Left cardiac atrium (tissue), 4 donors: ENCODE measurements around the gene UBE2I. TPM values are rescaled to one million over a fixed set of nuclear protein-coding genes. Genes with fewer than 3 reads are reported as not detected.
"Not testable (repeated sequence)": the region's sequence is repeated elsewhere in the genome, so short reads cannot be mapped to it uniquely, and the experiment has no call there.

Experiments used
- ATAC-seq, 2 donors: fragments of 200-7000 bp; cut with Tn5 transposase; one replicate each; pipeline ENCODE4 v1.9.1; 2020; ENCODE audit warnings: mild to moderate bottlenecking in 2 of 2, moderate library complexity in 2 of 2
- DNase-seq: peaks from one replicate; pipeline ENCODE4 v3.0.0-alpha.2; 2020
- intact Hi-C, 2 donors: fragments of 100-400 bp; cut with DNase I; formaldehyde crosslinking; loops; one replicate each; pipeline versions ENCODE4 v1.14.1 to v1.15.1; 2022 to 2023
- total RNA-seq, 2 donors: library from RNA; stranded (reverse); fragmentation: NEBNext Ultra II Directional; extraction: Animal tissue kit (Norgen Biotek cat#: 25700); gene quantifications; one replicate each; pipeline ENCODE4 v1.2.1, GENCODE V29; 2021
- donor health status: DM: no; HTN: yes; CAD: no.
- donor health status: DM: no; HTN: yes; CAD: no; lungs with severe emphysema.
- donor health status: DM: yes; HTN: yes; CAD: no.
- donor health status: Dilated cardiomyopathy.

UBE2I gene
- total RNA-seq, 2 donors from 2014 or later, result 74.3 to 80.8 TPM

- ATAC-seq (no peak), DNase-seq (no peak)
- intact Hi-C loops, result no loop called here
Measured at GRCh38 chr16:1323296-1324239, 14.1 kb downstream of the UBE2I start.

DNA sequence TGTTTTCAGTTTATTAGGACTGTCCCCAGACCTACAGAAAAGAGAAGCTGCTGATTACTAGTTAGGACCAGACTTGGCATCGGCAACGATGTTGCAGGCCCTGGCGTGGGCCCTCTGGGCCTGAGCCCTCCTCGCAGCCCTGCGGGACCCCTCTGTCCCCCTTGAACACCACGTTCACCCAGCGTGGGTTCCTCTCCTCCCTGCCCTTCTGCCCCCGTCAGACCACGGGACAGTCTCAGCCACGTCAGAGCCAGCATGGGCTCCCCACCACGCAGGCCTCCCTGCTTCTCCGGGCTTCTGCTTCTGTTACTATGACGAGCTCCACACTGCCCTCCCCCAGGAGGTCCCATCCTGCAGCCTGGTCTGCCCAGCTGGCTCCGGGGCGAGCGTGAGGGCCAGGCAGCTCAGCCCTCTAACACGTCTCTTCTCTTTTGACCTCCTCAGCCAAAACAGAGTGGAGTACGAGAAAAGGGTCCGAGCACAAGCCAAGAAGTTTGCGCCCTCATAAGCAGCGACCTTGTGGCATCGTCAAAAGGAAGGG, 14.9 kb downstream of the UBE2I start:
- ATAC-seq, result no peak
- DNase-seq, result no peak
- intact Hi-C loops, result no loop called here

- DNase-seq (no peak), ATAC-seq (no peak)
- intact Hi-C loops, result no loop called here
Measured at GRCh38 chr16:1325261-1325660, 15.8 kb downstream of the UBE2I start.

- ATAC-seq (peak; percentile 5 to 24), DNase-seq (no peak)
- intact Hi-C loops, result no loop called here
Measured at GRCh38 chr16:1325673-1326371, 16.4 kb downstream of the UBE2I start.

DNA sequence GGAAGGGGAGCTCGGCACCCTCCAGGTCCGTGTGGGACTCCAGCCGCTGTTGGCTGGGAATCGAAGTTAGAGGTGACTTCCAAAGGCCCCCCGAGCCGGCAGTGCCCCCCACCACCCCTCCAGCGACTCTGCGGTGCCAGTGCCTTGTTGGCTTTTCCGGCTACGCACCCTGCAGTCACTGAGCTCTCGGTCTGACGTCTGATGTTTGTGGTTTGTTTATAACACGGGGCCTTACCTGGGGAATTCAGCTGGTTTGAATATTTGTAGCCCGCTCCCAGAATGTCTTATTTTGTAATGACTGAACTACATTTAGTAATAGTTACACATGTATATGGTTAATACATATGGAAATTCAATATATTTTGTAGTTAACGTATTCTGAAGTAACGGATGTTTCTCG, 17.0 kb downstream of the UBE2I start:
- DNase-seq (no peak), ATAC-seq (no peak)
- intact Hi-C loops, result no loop called here

DNA sequence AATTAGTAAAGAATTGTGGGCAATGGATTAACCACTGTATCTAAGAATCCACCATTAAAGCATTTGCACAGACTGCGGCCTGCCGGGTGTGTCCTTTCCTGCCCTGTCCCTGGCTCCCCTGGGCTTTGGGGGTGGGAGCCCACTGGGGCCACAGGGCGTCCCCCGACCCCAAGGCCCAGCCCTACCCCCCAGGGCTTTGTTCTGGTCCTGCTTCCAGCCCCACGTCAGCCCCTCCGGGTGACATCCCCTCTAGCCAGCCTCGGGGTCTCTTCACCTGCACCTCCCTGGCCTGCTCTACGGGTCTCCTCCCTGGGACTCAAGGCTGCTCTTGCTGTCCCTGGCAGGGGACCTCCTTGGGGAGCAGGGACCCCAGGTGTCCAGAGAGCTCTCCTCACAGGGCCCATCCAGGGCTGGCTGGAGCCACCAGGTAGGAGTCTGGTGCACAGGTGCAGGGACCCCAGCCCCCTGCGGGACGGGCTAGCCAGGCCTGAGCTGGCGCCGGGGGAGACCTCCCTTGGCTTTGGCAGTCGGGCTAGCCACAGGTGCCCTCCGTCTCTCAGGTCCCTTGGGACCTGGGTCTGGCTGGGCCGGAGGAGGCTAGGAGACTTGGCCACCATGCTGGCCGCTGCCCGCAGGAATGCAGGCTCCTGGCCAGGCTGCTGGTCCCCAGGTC, 17.6 kb downstream of the UBE2I start:
- ATAC-seq, result no peak
- intact Hi-C loops, result no loop called here
- no peak for DNase-seq

GRCh38 chr16:1327619-1327947, 18.1 kb downstream of the UBE2I start:
- ATAC-seq (no peak), DNase-seq (no peak)
- intact Hi-C loops, result no loop called here

DNA sequence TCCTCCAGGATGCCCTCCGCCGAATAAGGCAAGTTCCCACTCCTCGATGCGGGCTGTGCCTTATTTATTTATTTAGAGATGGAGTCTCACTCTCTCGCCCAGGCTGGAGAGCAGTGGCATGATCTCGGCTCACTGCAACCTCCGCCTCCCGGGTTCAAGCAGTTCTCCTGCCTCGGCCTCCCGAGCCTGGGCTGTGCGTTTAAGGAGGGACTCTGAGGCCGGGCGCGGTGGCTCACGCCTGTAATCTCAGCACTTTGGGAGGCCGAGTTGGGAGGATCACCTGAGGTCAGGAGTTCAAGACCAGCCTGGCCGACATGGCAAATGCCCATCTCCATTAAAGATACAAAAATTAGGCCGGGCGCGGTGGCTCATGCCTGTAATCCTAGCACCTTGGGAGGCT, 18.7 kb downstream of the UBE2I start:
- DNase-seq, ATAC-seq, intact Hi-C loops: not testable (repeated sequence)

DNA sequence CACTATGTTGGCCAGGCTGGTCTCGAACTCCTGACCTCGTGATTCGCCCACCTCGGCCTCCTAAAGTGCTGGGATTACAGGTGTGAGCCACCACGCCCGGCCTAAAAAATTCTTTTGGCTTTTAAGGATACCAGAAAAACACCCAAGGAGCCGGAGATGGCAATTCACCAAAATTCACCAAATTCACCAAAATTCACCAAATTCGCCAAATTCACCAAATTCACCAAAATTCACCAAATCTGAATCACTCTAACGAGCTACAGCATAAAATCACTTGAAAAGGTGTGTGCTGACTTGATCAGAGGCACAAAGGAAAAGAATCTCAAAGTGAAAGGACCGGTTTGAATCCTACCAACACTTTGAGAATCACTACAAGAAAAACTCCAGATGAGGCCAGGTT, 19.5 kb downstream of the UBE2I start:
- ATAC-seq, DNase-seq, intact Hi-C loops: not testable (repeated sequence)

- ATAC-seq (no peak), DNase-seq (no peak)
- intact Hi-C loops, result no loop called here
Measured at GRCh38 chr16:1330260-1330914, 21.0 kb downstream of the UBE2I start.

GRCh38 chr16:1330931-1331711, 21.7 kb downstream of the UBE2I start:
- ATAC-seq, result no peak
- no peak for DNase-seq
- intact Hi-C loops, result no loop called here

DNA sequence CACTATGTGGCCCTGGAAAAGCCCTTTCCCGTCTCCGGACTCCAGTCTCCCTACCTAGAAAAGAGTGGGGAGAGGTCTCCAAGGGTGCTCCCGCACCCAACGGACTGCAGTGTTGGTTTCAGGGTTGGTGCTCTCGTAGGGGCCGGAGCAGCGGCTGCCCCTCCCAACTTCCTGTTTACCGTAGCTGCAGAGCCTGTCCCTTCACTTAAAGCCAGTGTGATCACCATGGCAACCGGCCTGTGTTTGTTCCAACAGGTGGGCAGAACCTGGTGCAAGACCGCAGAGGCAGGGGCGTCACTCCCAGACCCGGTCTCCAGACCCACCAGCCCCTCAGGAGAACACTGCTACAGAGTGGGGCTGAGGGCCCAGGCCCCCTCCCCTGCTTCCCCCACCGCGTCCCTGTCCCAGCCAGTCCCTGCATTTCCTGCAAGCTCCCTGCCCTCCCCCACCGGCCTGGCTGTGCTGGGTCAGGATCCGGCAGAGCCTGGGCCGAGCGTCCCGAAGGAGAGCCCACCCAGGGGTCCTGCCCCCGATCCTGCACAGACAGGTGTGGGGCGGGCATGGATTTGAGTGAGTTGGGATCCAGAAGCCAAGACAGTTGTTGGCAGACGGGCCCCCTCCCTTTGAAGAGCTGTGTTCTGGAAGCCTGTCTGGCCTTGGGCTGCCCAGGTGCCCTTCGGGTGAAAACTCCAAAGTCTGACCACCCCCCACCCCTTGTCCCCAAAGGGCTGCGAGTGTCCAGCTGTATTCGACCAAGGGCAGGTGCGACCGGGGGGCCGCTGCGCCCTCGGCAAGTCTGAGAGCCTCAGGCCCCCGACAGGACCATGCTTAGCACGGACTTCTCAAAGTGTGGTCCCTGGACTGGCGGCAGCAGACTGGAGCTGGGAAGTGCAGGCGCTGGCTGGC, 22.5 kb downstream of the UBE2I start:
- peak; percentile 62 for DNase-seq
- ATAC-seq, result peak in 1 of 2 donors; percentile 20
- intact Hi-C loops, result no loop called here

- DNase-seq (no peak), ATAC-seq (no peak)
- intact Hi-C loops, result no loop called here
Measured at GRCh38 chr16:1332618-1333148, 23.2 kb downstream of the UBE2I start.

- DNase-seq, result peak; percentile 56
- peak; percentile 78 to 81 for ATAC-seq
- intact Hi-C loops, result no loop called here
Measured at GRCh38 chr16:1333149-1333812, 23.8 kb downstream of the UBE2I start, which contains the start of gene BAIAP3. Gene BAIAP3 (plus strand): TSS chr16:1333645. CDS start chr16:1338550, 4,905 bp downstream.

- intact Hi-C loops, result no loop called here
- DNase-seq (no peak), ATAC-seq (no peak)
Measured at GRCh38 chr16:1333854-1334700, 24.6 kb downstream of the UBE2I start.

DNA sequence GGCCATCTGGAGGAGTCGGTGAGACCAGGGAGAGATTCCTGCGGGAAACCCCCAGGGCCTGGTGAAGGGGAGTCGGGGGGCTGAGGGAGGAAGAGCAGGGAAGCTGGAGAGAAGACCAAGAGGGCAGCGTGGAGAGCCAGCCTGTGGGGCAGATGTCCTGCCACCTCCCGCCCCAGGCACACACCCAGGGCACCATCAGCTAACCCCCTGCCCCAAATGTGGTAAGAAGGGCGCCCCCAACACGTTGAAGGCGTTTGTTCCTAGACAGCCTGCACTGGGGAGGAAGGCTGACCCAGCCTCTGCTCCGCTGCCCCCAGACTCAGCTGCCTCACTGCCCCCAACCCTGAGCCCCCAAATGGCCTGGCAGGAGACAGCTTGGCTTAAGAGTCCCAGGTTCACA, 25.3 kb downstream of the UBE2I start:
- intact Hi-C loops, result no loop called here
- ATAC-seq (no peak), DNase-seq (no peak)
